HG03342 (cell line): Measurements from ENCODE around the gene MAP7D3.
"Not testable (repeated sequence)": the region's sequence is repeated elsewhere in the genome, so short reads cannot be mapped to it uniquely, and the experiment has no call there.

Source experiments
- ATAC-seq: cut with Tn5 transposase; IDR thresholded peaks from one replicate; pipeline ENCODE4 v1.9.1; 2021; ENCODE audit warnings: mild to moderate bottlenecking, moderate library complexity; ENCODE audit not compliant: unreplicated experiment

MAP7D3 gene

GRCh38 chrX:136183917-136184316 lies 67.3 kb downstream of the MAP7D3 start:
- ATAC-seq, result no peak

- ATAC-seq, result no peak
These were observed 68.0 kb downstream of the MAP7D3 start for GRCh38 chrX:136183172-136183571.

- ATAC-seq, result no peak
These were observed 68.8 kb downstream of the MAP7D3 start for GRCh38 chrX:136182414-136182813.

- ATAC-seq, result no peak
These were observed 72.1 kb downstream of the MAP7D3 start for GRCh38 chrX:136179133-136179532.

- ATAC-seq, result no peak
These were observed 74.8 kb downstream of the MAP7D3 start for GRCh38 chrX:136176399-136176825.

GRCh38 chrX:136171420-136171819 lies 79.8 kb downstream of the MAP7D3 start:
- ATAC-seq, result no peak

- no peak for ATAC-seq
These were observed 80.9 kb downstream of the MAP7D3 start for GRCh38 chrX:136170139-136170800.

GRCh38 chrX:136168929-136169735 lies 82.1 kb downstream of the MAP7D3 start:
- no peak for ATAC-seq

- not testable (repeated sequence) for ATAC-seq
These were observed 83.2 kb downstream of the MAP7D3 start for GRCh38 chrX:136167989-136168388.

- no peak for ATAC-seq
These were observed 84.9 kb downstream of the MAP7D3 start for GRCh38 chrX:136166221-136166855.

GRCh38 chrX:136165406-136165805 lies 85.8 kb downstream of the MAP7D3 start:
- ATAC-seq, result no peak

GRCh38 chrX:136163689-136164088 lies 87.5 kb downstream of the MAP7D3 start:
- no peak for ATAC-seq
